SU-DHL-6 (cell line): ENCODE measurements around the gene FBXL3.
A peak's percentile ranks its signal among the peaks of the same experiment; 100 is the strongest.

Source experiments
- H2AFZ ChIP-seq: fragments of 200-600 bp; sonication (generic); 2 replicates; pipeline ENCODE4 v1.6.1; 2014; ENCODE audit warnings: low read depth, mild to moderate bottlenecking, moderate library complexity, mixed read lengths, antibody characterized with exemption, low read length; ENCODE audit not compliant: severe bottlenecking
- H3F3A ChIP-seq: fragments of 200-600 bp; shearing (Covaris generic); 2 replicates; pipeline ENCODE4 v1.6.0; 2016; ENCODE audit warnings: antibody characterized with exemption, mild to moderate bottlenecking; ENCODE audit not compliant: insufficient read depth
- H3K27ac ChIP-seq: fragments of 200-600 bp; sonication (generic); 2 replicates; pipeline ENCODE4 v1.5.1; 2016; ENCODE audit warnings: low read depth, mild to moderate bottlenecking, low read length, moderate library complexity, mixed read lengths
- H3K27me3 ChIP-seq: fragments of 200-600 bp; sonication (generic), shearing (Covaris generic); 2 replicates; pipeline ENCODE4 v1.6.0; 2014; ENCODE audit warnings: mild to moderate bottlenecking, low read length
- H3K36me3 ChIP-seq: fragments of 200-600 bp; sonication (generic); 2 replicates; pipeline ENCODE4 v1.6.1; 2014; ENCODE audit warnings: mild to moderate bottlenecking, low read length, mixed read lengths
- H3K4me2 ChIP-seq: fragments of 300-600, 200-600 bp; shearing (Covaris generic), sonication (generic); 2 replicates; pipeline ENCODE4 v1.6.0; 2014; ENCODE audit warnings: low read length, low read depth, mild to moderate bottlenecking; ENCODE audit not compliant: poor library complexity, severe bottlenecking
- H3K4me3 ChIP-seq: fragments of 200-600 bp; sonication (generic); 2 replicates; pipeline ENCODE4 v1.5.1; 2014; ENCODE audit warnings: antibody characterized with exemption, low read length, mild to moderate bottlenecking, mixed read lengths; ENCODE audit not compliant: insufficient read depth, poor library complexity, severe bottlenecking
- H3K79me2 ChIP-seq: fragments of 200-600 bp; sonication (generic); 2 replicates; pipeline ENCODE4 v1.6.1; 2014; ENCODE audit warnings: mild to moderate bottlenecking, low read length, moderate library complexity; ENCODE audit not compliant: insufficient read depth
- H3K9ac ChIP-seq: fragments of 200-600 bp; sonication (generic); 2 replicates; pipeline ENCODE4 v1.7.0; 2014; ENCODE audit warnings: mild to moderate bottlenecking, low read length
- H3K9me2 ChIP-seq: fragments of 200-600 bp; sonication (generic); replicated peaks from 2 replicates; pipeline ENCODE4 v1.6.1; 2014; ENCODE audit warnings: low read length; ENCODE audit not compliant: insufficient read depth
- H3K9me3 ChIP-seq: fragments of 200-600 bp; sonication (generic); 2 replicates; pipeline ENCODE4 v1.6.1; 2014; ENCODE audit warnings: low read length, mixed read lengths; ENCODE audit not compliant: insufficient read depth
- H4K20me1 ChIP-seq: fragments of 200-600 bp; sonication (generic); 2 replicates; pipeline ENCODE4 v1.6.1; 2014; ENCODE audit warnings: low read depth, mild to moderate bottlenecking, antibody characterized with exemption, low read length, moderate library complexity, mixed read lengths
- EZH2phosphoT487 ChIP-seq: fragments of 200-600 bp; sonication (generic), shearing (Covaris generic); conservative IDR thresholded peaks from 2 replicates; pipeline ENCODE4 v1.6.1; 2018; ENCODE audit warnings: mild to moderate bottlenecking, antibody characterized with exemption, low read length, moderate library complexity, mixed read lengths
- TF ChIP-seq, protein P1 (sequence below): fragments of 200-600 bp; sonication (generic); IDR thresholded peaks from one replicate; pipeline ENCODE4 v1.5.1; 2017; ENCODE audit warnings: antibody characterized with exemption, mild to moderate bottlenecking, low read length, moderate library complexity; ENCODE audit not compliant: insufficient read depth, poor library complexity, severe bottlenecking

FBXL3 gene

DNA sequence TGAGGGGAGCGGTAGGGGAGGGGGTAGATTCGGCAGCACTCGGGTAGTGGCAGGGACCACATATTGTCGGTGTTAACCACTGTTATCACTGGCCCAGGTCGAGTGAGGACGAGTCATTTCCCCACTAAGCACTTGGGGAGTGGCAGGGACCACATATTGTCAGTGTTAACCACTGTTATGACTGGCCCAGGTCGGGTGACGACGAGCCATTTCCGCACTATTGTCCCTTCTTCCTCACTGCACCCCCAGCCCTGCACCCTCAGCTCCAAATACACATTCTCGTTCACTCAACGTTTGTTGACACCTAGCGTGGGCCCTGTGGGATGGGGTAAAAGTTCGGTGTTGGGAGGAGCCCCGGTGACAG lies 35.5 kb downstream of the FBXL3 start:
- Histone ChIP-seq H3K9me3 (no peaks in the 10 kb centered on the region), H3K9ac (peak overlapping the region; percentile 87), H3K4me3 (peak overlapping the region; percentile 84), H2AFZ (peak overlapping the region; percentile 95), H3K79me2 (0 out of 2 replicates have a peak, but pooled peaks cover 3% of the 10 kb centered on the region), H3K4me2 (peak overlapping the region; percentile 70), H3K9me2 (no peaks in the 10 kb centered on the region), H3K27ac (no peak overlapping the region), H3F3A (no peaks in the 10 kb centered on the region), H3K36me3 (no peaks in the 10 kb centered on the region), H4K20me1 (no peaks in the 10 kb centered on the region), H3K27me3 (no peaks in the 10 kb centered on the region)
- TF ChIP-seq EZH2phosphoT487 = no peak
- TF ChIP-seq, protein P1, sequence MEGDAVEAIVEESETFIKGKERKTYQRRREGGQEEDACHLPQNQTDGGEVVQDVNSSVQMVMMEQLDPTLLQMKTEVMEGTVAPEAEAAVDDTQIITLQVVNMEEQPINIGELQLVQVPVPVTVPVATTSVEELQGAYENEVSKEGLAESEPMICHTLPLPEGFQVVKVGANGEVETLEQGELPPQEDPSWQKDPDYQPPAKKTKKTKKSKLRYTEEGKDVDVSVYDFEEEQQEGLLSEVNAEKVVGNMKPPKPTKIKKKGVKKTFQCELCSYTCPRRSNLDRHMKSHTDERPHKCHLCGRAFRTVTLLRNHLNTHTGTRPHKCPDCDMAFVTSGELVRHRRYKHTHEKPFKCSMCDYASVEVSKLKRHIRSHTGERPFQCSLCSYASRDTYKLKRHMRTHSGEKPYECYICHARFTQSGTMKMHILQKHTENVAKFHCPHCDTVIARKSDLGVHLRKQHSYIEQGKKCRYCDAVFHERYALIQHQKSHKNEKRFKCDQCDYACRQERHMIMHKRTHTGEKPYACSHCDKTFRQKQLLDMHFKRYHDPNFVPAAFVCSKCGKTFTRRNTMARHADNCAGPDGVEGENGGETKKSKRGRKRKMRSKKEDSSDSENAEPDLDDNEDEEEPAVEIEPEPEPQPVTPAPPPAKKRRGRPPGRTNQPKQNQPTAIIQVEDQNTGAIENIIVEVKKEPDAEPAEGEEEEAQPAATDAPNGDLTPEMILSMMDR = no peak

DNA sequence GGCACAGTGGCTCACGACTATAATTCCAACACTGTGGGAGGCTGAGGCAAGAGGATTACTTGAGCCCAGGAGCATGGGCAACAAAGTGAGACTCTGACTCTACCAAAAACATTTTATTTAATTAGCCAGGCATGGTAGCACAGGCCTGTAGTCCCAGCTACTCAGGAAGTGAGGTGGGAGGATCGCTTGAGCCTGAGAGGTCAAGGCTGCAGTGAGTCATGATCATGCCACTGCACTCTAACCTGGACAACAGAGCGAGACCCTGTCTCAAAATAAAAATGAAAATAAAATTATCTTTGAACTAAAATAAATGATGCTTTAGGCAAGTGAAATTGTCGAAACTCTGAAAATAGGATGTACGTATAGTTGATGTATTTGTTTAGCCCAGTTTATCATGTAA lies 43.3 kb downstream of the FBXL3 start:
- H3F3A ChIP-seq = no peaks in the 10 kb centered on the region
- H3K79me2 ChIP-seq = no peaks in the 10 kb centered on the region
- H3K36me3 ChIP-seq = no peaks in the 10 kb centered on the region
- H3K27ac ChIP-seq = no peak overlapping the region
- H3K9me3 ChIP-seq = no peaks in the 10 kb centered on the region
- H3K9ac ChIP-seq = no peak overlapping the region
- H3K9me2 ChIP-seq = no peaks in the 10 kb centered on the region
- no peaks in the 10 kb centered on the region for H4K20me1 ChIP-seq
- TF ChIP-seq, protein P1 = no peak
- no peak for TF ChIP-seq EZH2phosphoT487
- H3K4me2 ChIP-seq = no peak overlapping the region
- H3K4me3 ChIP-seq = no peak overlapping the region
- H3K27me3 ChIP-seq = no peaks in the 10 kb centered on the region
- H2AFZ ChIP-seq = no peak overlapping the region

DNA sequence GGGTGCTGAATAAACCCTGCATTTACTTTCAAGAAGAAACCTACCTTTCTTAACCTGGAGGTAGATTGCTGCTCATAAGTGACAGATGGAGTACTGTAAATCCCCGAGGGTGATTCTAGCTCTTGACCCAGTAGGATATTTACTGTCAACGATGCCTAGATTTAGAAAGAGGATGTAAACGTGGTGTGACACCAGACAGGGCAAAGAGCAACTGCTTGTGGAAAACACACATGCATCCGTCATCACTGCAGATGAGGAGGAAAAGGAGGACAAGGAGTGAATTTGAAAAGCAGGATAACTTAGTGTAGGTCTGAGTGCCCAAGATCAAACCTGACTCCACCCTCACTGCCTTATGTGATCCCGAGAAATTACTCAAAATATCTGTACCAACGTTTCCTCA lies 44.9 kb downstream of the FBXL3 start:
- H3F3A ChIP-seq = no peaks in the 10 kb centered on the region
- no peak overlapping the region for H2AFZ ChIP-seq
- H3K79me2 ChIP-seq = no peaks in the 10 kb centered on the region
- H4K20me1 ChIP-seq = no peaks in the 10 kb centered on the region
- H3K9me3 ChIP-seq = no peaks in the 10 kb centered on the region
- no peak overlapping the region for H3K27ac ChIP-seq
- no peaks in the 10 kb centered on the region for H3K9me2 ChIP-seq
- H3K4me2 ChIP-seq = no peak overlapping the region
- no peaks in the 10 kb centered on the region for H3K36me3 ChIP-seq
- TF ChIP-seq, protein P1 = no peak
- TF ChIP-seq EZH2phosphoT487 = no peak
- H3K4me3 ChIP-seq = no peak overlapping the region
- no peak overlapping the region for H3K9ac ChIP-seq
- no peaks in the 10 kb centered on the region for H3K27me3 ChIP-seq
